HEK293 (cell line): ENCODE measurements around the gene TMC3.

Experiments used
- MYNN ChIP-seq: fragments of 450-650 bp; formaldehyde crosslinking; IDR thresholded peaks from 2 replicates; pipeline ENCODE4 v1.5.1; 2016; ENCODE audit warnings: missing biosample characterization, missing genetic modification characterization, borderline replicate concordance
- SCRT1 ChIP-seq: fragments of 450-650 bp; formaldehyde crosslinking; IDR thresholded peaks from 2 replicates; pipeline ENCODE4 v1.5.1; 2016; ENCODE audit warnings: missing biosample characterization, missing genetic modification characterization, borderline replicate concordance
- ZNF350 ChIP-seq: fragments of 450-650 bp; formaldehyde crosslinking; IDR thresholded peaks from 2 replicates; pipeline ENCODE4 v1.5.0; 2017; ENCODE audit warnings: missing biosample characterization, mild to moderate bottlenecking, missing genetic modification characterization
- ZNF645 ChIP-seq: fragments of 450-650 bp; formaldehyde crosslinking; IDR thresholded peaks from 2 replicates; pipeline ENCODE4; 2016; ENCODE audit warnings: missing biosample characterization, missing genetic modification characterization

DNA sequence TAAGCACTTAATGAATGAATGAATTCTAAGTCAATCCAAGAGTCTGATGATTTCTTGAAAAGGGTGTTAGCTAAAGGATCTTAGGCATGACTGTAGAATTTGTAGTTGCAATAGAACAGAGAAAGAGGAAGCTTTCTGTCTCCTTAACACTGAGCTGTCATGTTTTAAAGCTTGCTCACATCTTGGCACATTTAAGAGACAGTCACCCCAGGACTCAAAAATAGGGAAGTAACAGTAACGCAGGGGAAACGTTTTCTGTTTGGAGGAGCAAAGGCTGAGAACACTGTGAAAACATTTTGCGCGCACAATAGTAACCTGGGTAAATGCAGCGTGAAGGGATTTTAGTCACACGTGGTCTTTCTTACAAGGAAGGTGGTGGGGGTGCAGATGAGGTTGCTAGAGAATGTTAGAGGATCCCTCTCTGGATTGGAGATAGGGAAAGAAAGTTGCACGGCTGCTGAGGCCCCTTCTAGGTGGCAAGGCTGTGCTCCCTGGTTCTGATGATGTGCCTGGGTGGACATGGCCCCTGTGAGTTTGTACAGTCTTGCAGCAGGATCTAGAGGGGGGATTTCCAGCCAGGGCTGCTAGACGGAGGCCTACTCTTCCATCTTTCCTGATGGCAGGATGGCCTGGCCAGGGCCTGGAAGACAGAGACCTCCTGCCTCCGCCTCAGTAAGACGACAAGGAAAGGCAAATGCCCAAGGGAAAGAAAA, 62.1 kb downstream of the TMC3 start:
- TF ChIP-seq ZNF350 (tag by site-specific recombination), result no peak
- TF ChIP-seq SCRT1 (tag by site-specific recombination), result no peak
- no peak for TF ChIP-seq MYNN (tag by site-specific recombination)
- no peak for TF ChIP-seq ZNF645
